Loucy (cell line): ENCODE data around the gene PAQR4.
"Not testable (repeated sequence)": the region's sequence is repeated elsewhere in the genome, so short reads cannot be mapped to it uniquely, and the experiment has no call there.

ENCODE experiments used
- H2AFZ ChIP-seq: fragments of 200-600 bp; sonication (generic); 2 replicates; pipeline ENCODE4 v1.6.0; 2016; ENCODE audit warnings: antibody characterized with exemption, mild to moderate bottlenecking, low read length, moderate library complexity
- H3F3A ChIP-seq: fragments of 200-600 bp; 2 replicates; pipeline ENCODE4 v1.6.0; 2016; ENCODE audit warnings: antibody characterized with exemption, low read depth, mild to moderate bottlenecking
- H3K27me3 ChIP-seq: fragments of 200-600 bp; sonication (generic); 2 replicates; pipeline ENCODE4 v1.6.1; 2014; ENCODE audit warnings: low read length, mild to moderate bottlenecking; ENCODE audit not compliant: insufficient read depth, poor library complexity, severe bottlenecking
- H3K36me3 ChIP-seq: fragments of 200-600 bp; sonication (generic); 2 replicates; pipeline ENCODE4 v1.6.1; 2016; ENCODE audit warnings: low read length; ENCODE audit not compliant: insufficient read depth
- H3K4me1 ChIP-seq: fragments of 200-600 bp; sonication (generic); 2 replicates; pipeline ENCODE4 v1.5.1; 2014; ENCODE audit warnings: low read length, mild to moderate bottlenecking; ENCODE audit not compliant: insufficient read depth, poor library complexity, severe bottlenecking
- H3K4me2 ChIP-seq: fragments of 200-600 bp; sonication (generic); 2 replicates; pipeline ENCODE4 v1.6.0; 2014; ENCODE audit warnings: antibody characterized with exemption, low read length, low read depth, mild to moderate bottlenecking; ENCODE audit not compliant: poor library complexity, severe bottlenecking
- H3K4me3 ChIP-seq: fragments of 200-600 bp; sonication (generic); 2 replicates; pipeline ENCODE4 v1.5.1; 2014; ENCODE audit warnings: low read length, mild to moderate bottlenecking, mixed read lengths; ENCODE audit not compliant: poor library complexity, severe bottlenecking
- H3K79me2 ChIP-seq: fragments of 200-600 bp; sonication (generic); 2 replicates; pipeline ENCODE4 v1.6.1; 2014; ENCODE audit warnings: low read length; ENCODE audit not compliant: insufficient read depth
- H3K9ac ChIP-seq: fragments of 200-600 bp; sonication (generic); 2 replicates; pipeline ENCODE4 v1.6.0; 2014; ENCODE audit warnings: mild to moderate bottlenecking, low read depth, low read length, moderate library complexity; ENCODE audit not compliant: poor library complexity, severe bottlenecking
- H3K9me2 ChIP-seq: fragments of 200-600 bp; sonication (generic); replicated peaks from 2 replicates; pipeline ENCODE4 v1.6.1; 2016; ENCODE audit warnings: low read depth, low read length, mixed read lengths
- H3K9me3 ChIP-seq: fragments of 200-600 bp; sonication (generic); 2 replicates; pipeline ENCODE4 v1.6.1; 2014; ENCODE audit warnings: mild to moderate bottlenecking, antibody characterized with exemption, low read length, low read depth; ENCODE audit not compliant: insufficient read depth
- H4K20me1 ChIP-seq: fragments of 200-600 bp; sonication (generic); 2 replicates; pipeline ENCODE4 v1.6.0; 2014; ENCODE audit warnings: antibody characterized with exemption, low read length, mild to moderate bottlenecking; ENCODE audit not compliant: insufficient read depth, poor library complexity, severe bottlenecking
- CTCF ChIP-seq: fragments of 200-600 bp; sonication (generic); conservative IDR thresholded peaks from 2 replicates; pipeline ENCODE4 v1.5.1; 2014; ENCODE audit warnings: mild to moderate bottlenecking, antibody characterized with exemption, low read length
- EZH2phosphoT487 ChIP-seq: fragments of 200-600 bp; IDR thresholded peaks from 2 replicates; pipeline ENCODE4 v1.6.1; 2018; ENCODE audit warnings: antibody characterized with exemption, mild to moderate bottlenecking, moderate library complexity, borderline replicate concordance

Gene PAQR4

GRCh38 chr16:2938206-2938605, 30.9 kb upstream of the PAQR4 start:
- Histone ChIP-seq H3K4me2 (no peak overlapping the region), H3K4me1 (no peaks in the 10 kb centered on the region)

GRCh38 chr16:2939968-2940367, 29.2 kb upstream of the PAQR4 start:
- H3K79me2 ChIP-seq, result no peaks in the 10 kb centered on the region
- no peak overlapping the region for H3K4me3 ChIP-seq
- no peaks in the 10 kb centered on the region for H3K9me3 ChIP-seq
- no peak for TF ChIP-seq EZH2phosphoT487
- no peak for TF ChIP-seq CTCF
- no peaks in the 10 kb centered on the region for H4K20me1 ChIP-seq
- H3F3A ChIP-seq, result no peaks in the 10 kb centered on the region
- no peak overlapping the region for H3K9ac ChIP-seq
- no peaks in the 10 kb centered on the region for H3K9me2 ChIP-seq
- peaks cover 9% of the 10 kb centered on the region; the same call in 1 of the 2 replicates for H3K36me3 ChIP-seq
- H2AFZ ChIP-seq, result no peak overlapping the region
- no peaks in the 10 kb centered on the region for H3K27me3 ChIP-seq
- no peak overlapping the region for H3K4me2 ChIP-seq
- no peaks in the 10 kb centered on the region for H3K4me1 ChIP-seq

More at GRCh38 chr16:2938206-2938605, 30.9 kb upstream of the PAQR4 start:
- Histone ChIP-seq H3K9me3 (no peaks in the 10 kb centered on the region), H3K4me3 (no peak overlapping the region), H3K36me3 (peaks cover 9% of the 10 kb centered on the region; the same call in 1 of the 2 replicates), H4K20me1 (no peaks in the 10 kb centered on the region), H3K9ac (no peak overlapping the region), H3F3A (no peaks in the 10 kb centered on the region), H3K27me3 (no peaks in the 10 kb centered on the region), H3K9me2 (no peaks in the 10 kb centered on the region), H2AFZ (no peak overlapping the region), H3K79me2 (no peaks in the 10 kb centered on the region)
- TF ChIP-seq CTCF (no peak), EZH2phosphoT487 (no peak)

GRCh38 chr16:2942045-2942444, 27.1 kb upstream of the PAQR4 start:
- Histone ChIP-seq H3K4me2 (no peak overlapping the region), H3F3A (no peaks in the 10 kb centered on the region), H2AFZ (no peak overlapping the region), H3K36me3 (peaks cover 9% of the 10 kb centered on the region; the same call in 1 of the 2 replicates), H3K4me3 (no peak overlapping the region), H3K9ac (no peak overlapping the region), H3K9me2 (no peaks in the 10 kb centered on the region), H4K20me1 (no peaks in the 10 kb centered on the region), H3K27me3 (no peaks in the 10 kb centered on the region), H3K9me3 (no peaks in the 10 kb centered on the region), H3K4me1 (no peaks in the 10 kb centered on the region), H3K79me2 (no peaks in the 10 kb centered on the region)
- TF ChIP-seq CTCF (no peak), EZH2phosphoT487 (no peak)

GRCh38 chr16:2943716-2944115, 25.4 kb upstream of the PAQR4 start:
- H3K36me3 ChIP-seq, result not testable (repeated sequence)

More at GRCh38 chr16:2943716-2944115, 25.4 kb upstream of the PAQR4 start:
- not testable (repeated sequence) for H3K9me3 ChIP-seq, H3K4me2 ChIP-seq, H3F3A ChIP-seq, H3K4me1 ChIP-seq, H2AFZ ChIP-seq, H3K79me2 ChIP-seq, H4K20me1 ChIP-seq, H3K9me2 ChIP-seq, H3K27me3 ChIP-seq, H3K9ac ChIP-seq, H3K4me3 ChIP-seq
